Measurements from ENCODE around the gene CRYAA.

DNA sequence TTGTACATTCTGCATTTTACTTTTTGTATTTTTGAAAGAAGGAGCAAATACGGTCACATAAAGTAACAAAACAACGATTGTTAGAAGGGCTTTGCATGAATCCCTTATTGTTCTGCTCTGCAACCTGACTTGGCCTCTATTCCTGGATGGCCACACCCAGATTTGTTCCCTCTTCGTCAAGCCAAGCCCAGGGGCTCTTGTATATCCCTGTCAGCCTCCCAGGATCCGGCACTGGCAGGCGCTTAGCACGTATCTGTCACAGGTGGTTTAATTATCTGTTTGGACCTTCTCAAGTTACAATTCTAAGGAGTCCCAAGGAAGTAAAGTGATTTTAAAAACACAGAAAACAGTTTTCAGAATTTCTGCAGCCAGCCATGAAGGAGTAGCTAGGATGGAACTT, 28.0 kb downstream of the CRYAA start:
- TF ChIP-seq ZNF48 (tag by site-specific recombination; IDR thresholded peaks at IDR 0.05) (no peak), HOXA7 (CRISPR knock-in tag; IDR thresholded peaks at IDR 0.05; ENCODE audit: borderline replicate concordance) (no peak), ZNF223 (tag by site-specific recombination; IDR thresholded peaks at IDR 0.05) (no peak), ZNF311 (tag by site-specific recombination; IDR thresholded peaks at IDR 0.05; ENCODE audit: borderline replicate concordance) (no peak)
- TF ChIP-seq, protein P1, sequence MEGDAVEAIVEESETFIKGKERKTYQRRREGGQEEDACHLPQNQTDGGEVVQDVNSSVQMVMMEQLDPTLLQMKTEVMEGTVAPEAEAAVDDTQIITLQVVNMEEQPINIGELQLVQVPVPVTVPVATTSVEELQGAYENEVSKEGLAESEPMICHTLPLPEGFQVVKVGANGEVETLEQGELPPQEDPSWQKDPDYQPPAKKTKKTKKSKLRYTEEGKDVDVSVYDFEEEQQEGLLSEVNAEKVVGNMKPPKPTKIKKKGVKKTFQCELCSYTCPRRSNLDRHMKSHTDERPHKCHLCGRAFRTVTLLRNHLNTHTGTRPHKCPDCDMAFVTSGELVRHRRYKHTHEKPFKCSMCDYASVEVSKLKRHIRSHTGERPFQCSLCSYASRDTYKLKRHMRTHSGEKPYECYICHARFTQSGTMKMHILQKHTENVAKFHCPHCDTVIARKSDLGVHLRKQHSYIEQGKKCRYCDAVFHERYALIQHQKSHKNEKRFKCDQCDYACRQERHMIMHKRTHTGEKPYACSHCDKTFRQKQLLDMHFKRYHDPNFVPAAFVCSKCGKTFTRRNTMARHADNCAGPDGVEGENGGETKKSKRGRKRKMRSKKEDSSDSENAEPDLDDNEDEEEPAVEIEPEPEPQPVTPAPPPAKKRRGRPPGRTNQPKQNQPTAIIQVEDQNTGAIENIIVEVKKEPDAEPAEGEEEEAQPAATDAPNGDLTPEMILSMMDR (tag by site-specific recombination; IDR thresholded peaks at IDR 0.05), result no peak
